Neural progenitor cell (in vitro differentiated cells): ENCODE data around the gene UNC13D.

ENCODE experiments used
- CTCF ChIP-seq: fragments of 200-600 bp; sonication (generic); IDR thresholded peaks from 2 replicates; pipeline ENCODE4 v1.5.1; 2017; ENCODE audit warnings: antibody characterized with exemption, mild to moderate bottlenecking
- EZH2 ChIP-seq: fragments of 200-600 bp; sonication (generic); IDR thresholded peaks from 2 replicates; pipeline ENCODE4 v1.6.1; 2017; ENCODE audit warnings: antibody characterized with exemption, mild to moderate bottlenecking, moderate library complexity

GRCh38 chr17:75891605-75892555, 47.7 kb upstream of the UNC13D start:
- TF ChIP-seq CTCF (no peak), EZH2 (no peak)
